NCI-H510A treated with DMSO at 0.1 percent for 48 hours (cell line): ENCODE data around the gene BTNL3.
"Not testable (repeated sequence)": the region's sequence is repeated elsewhere in the genome, so short reads cannot be mapped to it uniquely, and the experiment has no call there.

Source experiments
- DNase-seq: peaks from one replicate; lab custom pipeline; 2025; lab: John Stamatoyannopoulos, UW

The BTNL3 gene, protein sequence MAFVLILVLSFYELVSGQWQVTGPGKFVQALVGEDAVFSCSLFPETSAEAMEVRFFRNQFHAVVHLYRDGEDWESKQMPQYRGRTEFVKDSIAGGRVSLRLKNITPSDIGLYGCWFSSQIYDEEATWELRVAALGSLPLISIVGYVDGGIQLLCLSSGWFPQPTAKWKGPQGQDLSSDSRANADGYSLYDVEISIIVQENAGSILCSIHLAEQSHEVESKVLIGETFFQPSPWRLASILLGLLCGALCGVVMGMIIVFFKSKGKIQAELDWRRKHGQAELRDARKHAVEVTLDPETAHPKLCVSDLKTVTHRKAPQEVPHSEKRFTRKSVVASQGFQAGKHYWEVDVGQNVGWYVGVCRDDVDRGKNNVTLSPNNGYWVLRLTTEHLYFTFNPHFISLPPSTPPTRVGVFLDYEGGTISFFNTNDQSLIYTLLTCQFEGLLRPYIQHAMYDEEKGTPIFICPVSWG

DNA sequence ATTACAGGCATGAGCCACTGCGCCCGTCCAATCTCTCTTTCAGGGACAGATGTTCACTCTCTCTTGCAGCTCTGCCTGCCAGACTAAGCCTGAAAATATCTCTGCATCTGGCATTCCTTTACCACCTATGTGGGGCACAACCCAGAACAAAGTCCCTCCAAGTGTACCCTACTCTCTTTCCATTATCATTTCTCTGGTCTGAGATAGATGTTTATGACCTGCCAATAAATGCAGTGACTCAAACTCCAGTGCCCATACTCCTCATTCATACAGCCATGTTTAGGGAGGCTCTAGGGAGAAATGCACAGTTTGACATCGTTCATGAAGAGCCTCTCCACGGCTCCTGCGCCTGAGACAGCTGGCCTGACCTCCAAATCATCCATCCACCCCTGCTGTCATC is at the start of gene BTNL3:
Gene BTNL3 (plus strand): TSS at position 255 of the 400 bp plus-strand sequence. CDS start 183 bp downstream, outside the sequence.
- DNase-seq, result no peak

DNA sequence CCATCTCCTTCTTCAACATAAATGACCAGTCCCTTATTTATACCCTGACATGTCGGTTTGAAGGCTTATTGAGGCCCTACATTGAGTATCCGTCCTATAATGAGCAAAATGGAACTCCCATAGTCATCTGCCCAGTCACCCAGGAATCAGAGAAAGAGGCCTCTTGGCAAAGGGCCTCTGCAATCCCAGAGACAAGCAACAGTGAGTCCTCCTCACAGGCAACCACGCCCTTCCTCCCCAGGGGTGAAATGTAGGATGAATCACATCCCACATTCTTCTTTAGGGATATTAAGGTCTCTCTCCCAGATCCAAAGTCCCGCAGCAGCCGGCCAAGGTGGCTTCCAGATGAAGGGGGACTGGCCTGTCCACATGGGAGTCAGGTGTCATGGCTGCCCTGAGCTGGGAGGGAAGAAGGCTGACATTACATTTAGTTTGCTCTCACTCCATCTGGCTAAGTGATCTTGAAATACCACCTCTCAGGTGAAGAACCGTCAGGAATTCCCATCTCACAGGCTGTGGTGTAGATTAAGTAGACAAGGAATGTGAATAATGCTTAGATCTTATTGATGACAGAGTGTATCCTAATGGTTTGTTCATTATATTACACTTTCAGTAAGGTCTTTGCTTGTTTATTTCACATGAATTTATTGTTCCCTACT is 38.2 kb upstream of the BTNL3 start:
- no peak for DNase-seq

DNA sequence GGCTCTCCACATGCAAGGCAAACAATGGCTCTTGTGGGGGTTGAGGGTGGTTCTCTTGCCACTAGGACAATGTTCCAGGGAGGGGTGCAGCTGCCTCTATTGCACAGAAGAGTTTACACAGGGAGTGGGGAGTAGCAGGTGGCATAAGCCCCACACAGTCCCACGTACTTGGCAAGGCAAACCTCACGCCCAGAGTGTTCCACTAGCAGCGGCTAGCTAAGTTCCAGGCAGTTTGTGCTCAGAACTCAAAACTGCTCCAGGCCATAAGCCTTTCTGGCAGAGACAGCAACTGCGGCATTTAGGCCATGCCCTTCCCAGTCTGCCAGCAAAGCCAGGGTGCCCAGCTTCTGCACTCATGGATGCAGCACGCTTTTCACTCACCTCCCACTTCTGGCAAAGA is 29.0 kb upstream of the BTNL3 start:
- no peak for DNase-seq

DNA sequence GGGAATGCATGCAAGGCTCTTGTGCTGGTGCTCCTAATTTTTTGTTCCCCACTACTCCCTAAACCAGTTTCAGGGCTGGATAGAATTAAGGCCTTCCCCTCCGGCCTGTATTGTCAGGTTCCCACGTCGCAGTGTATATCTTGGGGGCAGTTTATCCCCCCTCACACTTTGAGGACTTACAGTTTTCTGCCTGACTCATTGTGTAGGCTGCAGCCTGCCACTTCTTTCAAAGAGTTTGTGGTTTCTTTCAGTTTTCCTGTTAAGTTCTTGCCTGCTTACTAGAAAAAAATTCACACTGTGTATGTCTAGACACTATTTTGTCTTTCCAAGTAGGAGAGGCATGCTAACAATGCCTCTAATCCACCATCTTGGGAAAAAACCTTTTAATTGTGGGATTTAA is 28.4 kb upstream of the BTNL3 start:
- no peak for DNase-seq

DNA sequence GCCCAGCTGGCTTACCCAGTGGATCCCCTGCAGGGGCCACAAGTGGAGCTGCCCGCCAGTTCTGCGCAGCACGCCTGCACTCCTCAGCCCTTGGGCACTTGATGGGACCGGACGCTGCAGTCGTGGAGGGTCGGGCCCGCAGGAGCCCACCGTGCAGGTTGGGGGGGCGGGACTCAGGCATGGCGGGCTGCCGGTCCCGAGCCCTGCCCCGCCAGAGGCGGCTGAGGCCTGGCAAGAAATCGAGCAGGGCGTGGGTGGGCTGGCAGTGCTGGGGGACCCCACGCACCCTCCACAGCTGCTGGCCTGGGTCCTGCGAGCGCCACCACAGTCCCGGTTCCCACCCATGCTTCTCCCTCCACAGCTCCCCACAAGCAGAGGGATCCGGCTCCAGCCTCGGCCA is 19.2 kb upstream of the BTNL3 start:
- no peak for DNase-seq

DNA sequence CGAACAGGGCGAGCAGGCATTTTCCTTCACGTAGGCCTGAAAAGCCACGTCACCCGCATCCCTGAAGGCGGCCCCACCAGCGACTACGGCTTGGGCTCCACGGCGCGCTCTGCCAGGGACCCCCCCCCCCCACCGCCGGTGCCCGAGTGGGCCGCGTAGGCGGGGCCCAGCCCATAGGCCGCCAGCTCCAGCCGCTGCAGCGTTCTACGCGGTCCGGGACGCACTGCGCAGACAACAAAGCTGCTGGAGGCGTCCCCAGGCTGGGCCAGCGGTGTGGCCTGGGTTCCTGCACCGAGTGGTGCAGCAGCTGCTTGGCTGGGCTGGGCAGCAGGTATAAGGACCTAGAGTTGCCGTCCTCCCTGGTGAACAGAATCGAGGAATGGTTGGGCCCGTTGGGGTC is 18.3 kb upstream of the BTNL3 start:
- no peak for DNase-seq

DNA sequence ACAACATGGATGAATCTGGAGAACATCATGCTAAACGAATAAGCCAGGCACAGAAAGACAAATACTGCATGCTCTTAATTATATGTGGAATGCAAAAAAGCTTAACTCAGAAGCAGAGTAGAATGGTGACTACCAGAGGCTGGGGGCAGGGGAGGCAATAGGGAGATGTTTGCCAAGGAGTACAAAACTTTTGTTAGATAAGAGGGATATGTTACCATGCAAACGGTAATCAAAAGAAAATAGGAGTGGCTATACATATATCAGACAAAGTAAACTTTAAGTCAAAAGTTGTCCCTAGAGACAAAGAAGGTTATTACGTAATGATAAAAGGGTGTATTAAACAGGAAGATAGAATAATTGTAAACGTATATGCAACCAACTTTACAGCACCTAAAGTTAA is 17.8 kb upstream of the BTNL3 start:
- no peak for DNase-seq

DNA sequence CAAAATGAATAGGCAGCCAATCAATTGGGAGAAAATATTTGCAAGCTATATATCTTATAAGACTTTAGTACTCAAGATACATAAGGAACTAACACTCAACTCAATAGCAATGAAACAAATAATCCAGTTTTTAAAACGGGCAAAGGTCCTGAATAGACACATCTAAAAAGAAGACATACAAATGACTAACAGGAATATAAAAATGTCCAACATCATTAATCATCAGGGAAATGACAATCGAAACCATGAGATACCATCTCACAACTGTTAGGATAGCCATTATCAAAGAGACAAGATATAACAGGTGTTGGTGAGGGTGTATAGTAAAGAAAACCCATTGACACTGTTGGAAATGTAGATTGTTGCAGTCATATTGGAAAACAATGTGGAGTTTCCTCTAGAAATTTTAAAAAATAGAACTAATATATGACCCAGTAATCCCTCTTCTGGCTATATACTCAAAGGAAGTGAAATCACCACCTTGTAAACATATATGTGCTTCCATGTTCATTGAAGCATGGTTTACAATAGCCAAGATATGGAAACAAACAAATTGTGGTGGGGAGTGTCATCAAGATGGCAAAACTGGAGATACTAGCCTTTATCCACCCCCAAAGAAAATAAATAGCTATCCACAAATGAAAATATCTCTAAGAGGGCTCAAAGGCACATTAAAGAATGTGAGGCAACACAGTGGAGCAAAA is 13.9 kb upstream of the BTNL3 start:
- DNase-seq, result no peak

DNA sequence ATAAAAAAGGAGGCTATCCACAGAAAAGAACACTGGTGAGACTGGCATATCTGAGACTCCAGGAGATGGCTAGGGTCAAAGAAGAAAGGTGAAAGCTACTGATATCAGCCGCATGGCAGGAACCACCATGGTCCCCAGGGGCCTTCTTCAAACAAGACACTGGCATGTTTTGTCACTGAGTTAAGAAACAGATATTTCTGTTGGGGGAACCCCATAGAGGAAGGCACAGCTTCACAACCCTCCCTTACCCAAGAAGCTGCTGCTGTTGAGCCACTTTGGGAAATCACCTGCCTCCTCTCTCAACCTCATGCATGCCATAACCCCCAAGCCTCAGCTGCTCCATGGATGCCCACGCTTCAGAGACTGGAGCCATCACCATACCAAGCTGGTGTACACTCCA is 13.3 kb upstream of the BTNL3 start:
- no peak for DNase-seq

DNA sequence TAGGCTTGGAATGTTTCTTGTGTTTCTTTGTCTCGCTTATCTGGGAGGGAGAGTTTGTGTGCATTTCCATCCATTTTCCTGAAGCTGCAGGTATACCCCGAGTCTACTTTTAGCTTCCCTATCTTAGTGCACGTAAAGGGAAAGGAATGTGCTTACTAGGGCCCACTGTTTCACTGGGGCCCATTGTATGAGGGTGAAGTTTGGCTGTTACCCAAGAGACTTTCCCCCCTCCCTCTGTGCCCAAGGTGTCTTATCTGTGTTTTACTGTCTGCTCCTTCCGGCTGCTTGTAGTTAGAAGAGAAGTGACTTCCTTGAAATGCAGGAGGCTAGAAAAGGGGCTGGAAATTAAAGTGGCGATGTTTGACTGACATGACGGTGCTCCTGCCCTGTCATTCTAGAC is 12.1 kb upstream of the BTNL3 start:
- no peak for DNase-seq

DNA sequence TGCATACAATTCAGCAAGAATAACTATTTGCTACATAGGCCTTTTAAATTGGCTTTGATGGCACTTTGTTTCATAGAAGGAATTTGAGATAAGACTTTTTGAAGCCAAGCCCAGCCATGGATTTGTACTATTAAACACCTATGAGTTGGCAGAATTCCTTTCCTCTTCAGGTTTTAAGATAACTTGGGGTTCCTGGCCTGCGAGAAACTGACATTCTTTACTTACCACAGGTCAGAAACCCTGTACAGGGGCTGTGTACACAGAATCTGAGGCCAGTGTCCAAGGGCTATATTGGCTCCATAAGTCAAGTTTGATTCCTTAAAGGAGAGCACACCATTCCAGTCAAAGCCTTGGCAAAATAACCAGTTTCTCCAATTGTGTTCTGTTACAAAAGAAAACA is 10.8 kb upstream of the BTNL3 start:
- DNase-seq, result no peak

DNA sequence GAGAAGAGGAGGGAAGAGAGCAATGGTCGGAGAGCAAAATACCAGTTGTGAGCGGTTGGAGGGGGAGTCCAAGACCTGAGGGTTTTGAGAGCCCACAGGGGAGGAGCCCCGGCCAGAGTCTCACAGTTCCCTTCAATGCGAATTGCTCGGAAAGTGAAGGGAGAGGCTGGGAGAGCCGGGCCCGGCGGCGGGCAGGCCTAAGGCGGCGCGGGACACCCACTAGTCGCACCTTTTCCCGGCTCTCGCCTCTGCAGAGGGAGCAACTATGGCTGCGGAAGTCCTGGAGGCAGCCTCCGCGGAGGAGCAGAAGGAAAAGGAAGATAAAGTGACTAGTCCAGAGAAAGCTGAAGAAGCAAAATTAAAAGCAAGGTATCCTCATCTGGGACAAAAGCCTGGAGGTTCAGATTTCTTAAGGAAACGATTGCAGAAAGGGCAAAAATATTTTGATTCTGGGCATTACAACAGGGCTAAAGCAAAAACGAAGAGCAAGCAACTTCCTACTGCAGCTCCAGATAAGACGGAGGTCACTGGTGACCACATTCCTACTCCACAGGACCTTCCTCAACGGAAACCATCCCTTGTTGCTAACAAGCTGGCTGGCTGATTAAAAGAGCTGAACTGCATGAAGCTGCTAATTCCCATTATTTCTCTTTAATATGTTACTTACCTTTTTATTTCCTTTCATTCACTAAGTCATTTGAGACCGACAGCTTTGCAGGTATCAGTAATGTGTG is 6.5 kb upstream of the BTNL3 start:
- no peak for DNase-seq

DNA sequence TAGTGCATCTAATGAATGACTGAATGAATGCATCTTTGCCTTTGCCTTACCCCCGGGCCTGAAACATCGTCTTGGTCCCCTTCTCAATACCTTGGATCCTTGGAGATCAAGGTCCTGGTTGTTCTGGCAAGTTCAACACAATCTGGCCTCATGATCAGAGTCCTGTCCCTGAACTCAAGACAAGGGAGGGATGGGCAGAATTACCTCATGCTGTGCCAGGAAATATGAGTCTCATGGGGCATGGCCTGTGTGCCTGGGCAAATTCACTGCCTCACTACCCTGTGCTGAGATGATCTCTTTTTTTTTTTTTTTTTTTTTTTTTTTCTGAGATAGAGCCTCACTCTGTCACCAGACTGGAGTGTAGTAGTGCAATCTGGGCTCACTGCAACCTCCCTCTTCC is 630 bp upstream of the BTNL3 start:
- no peak for DNase-seq

DNA sequence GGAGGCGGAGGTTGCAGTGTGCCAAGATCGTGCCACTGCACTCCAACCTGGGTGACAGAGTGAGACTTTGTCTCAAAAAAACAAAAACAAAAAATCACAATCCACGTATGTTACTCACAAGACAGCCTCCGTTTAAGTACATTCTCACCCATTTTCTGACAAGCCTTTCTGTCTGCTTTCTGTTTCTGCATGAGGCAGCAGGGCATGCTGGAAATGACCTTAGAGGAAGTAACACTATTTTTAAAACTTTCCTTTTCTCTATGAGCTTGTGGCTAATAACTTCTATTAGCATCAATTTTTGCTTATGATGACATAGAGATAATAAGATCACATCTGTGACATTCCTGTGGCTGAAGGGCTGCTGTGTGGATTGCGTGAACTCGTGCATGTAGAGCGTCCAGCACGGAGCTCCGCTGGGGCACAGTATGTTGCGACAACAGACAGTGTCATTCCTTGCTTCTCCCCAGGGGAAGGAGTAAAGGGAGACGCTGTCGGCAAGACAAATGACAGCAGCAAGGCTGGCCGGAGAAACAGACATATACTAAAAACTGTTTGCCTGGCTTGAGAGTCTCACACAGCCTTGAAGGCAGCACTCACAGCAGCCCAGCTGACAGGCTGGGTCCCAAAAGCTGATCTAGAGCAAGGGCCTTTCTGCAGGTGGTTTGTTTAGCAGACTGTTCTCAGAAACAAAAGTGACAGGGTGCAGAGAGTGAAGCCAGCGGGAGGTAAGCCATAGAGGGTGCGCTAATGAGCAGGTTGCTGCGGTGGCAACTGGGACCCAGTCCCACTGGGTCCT is 1.6 kb downstream of the BTNL3 start:
- DNase-seq, result no peak

DNA sequence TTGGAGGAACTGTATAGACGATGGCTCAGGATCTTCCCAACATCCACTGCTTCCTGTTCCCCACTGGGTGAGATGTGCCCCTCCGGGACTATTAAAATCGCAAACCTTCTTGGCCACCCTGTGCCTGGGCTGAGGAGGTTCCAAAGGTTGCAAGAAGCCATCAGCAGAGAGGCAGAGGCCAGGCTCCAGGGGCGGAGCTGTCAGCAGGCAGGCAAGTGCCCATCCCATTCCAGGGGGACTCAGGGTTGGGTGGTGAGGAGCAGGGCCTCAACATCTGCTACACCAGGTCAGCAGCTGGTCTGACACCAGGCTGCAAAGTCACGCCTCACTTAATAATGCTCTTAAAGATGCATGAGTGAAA is 2.2 kb downstream of the BTNL3 start:
- no peak for DNase-seq

DNA sequence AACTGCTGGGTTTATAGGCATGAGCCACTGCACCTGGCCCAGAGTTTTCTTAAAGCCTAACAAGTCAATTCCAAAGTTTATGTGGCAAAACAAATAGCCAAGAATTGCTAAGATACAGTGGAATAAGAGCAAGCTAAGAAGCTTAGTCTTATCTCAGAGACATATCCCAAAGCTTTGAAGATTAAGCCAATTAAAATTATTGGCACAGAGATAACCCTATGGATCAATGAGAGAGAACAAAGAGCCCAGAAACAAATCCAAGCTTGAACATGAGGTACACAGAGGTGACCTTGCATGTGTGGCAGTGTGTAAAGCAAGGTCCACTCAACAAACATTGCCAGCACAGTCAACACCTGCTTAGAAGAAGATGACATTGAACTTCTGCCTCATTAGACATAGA is 13.3 kb downstream of the BTNL3 start:
- no peak for DNase-seq

DNA sequence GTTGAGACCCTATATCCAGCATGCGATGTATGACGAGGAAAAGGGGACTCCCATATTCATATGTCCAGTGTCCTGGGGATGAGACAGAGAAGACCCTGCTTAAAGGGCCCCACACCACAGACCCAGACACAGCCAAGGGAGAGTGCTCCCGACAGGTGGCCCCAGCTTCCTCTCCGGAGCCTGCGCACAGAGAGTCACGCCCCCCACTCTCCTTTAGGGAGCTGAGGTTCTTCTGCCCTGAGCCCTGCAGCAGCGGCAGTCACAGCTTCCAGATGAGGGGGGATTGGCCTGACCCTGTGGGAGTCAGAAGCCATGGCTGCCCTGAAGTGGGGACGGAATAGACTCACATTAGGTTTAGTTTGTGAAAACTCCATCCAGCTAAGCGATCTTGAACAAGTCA is 17.1 kb downstream of the BTNL3 start:
- DNase-seq, result no peak

DNA sequence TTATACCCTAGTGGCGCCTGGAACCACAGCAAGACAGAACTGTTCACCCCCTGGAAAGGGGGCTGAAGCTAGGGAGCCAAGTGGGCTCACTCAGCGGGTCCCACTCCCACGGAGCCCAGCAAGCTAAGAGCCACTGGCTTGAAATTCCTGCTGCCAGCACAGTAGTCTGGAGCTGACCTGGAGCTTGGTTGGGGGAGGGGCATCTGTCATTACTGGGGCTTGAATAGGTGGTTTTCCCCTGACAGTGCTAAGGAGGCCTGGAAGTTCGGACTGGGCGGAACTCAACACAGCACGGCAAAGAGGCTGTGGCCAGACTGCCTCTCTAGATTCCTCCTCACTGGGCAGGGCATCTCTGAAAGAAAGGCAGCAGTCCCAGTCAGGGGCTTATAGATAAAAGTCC is 19.5 kb downstream of the BTNL3 start:
- no peak for DNase-seq

DNA sequence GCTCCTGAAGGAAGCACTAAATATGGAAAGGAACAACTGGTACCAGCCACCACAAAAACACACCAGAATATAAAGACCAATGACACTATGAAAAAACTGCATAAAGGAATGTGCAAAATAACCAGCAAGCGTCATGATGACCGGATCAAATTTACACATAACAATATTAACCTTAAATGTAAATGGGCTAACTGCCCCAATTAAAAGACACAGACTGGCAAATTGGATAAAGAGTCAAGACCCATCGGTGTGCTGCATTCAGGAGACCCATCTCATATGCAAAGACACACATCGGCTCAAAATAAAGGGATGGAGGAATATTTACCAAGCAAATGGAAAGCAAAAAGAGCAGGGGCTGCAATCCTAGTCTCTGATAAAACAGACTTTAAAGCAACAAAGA is 21.4 kb downstream of the BTNL3 start:
- not testable (repeated sequence) for DNase-seq

DNA sequence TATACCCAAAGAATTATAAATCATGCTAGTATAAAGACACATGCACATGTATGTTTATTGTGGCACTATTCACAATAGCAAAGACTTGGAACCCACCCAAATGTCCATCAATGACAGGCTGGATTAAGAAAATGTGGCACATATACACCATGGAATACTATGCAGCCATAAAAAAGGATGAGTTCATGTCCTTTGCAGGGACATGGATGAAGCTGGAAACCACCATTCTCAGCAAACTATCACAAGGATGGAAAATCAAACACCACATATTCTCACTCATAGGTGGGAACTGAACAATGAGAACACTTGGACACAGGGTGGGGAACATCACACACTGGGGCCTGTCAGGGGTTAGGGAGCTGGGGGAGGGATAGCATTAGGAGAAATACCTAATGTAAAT is 26.0 kb downstream of the BTNL3 start:
- not testable (repeated sequence) for DNase-seq

DNA sequence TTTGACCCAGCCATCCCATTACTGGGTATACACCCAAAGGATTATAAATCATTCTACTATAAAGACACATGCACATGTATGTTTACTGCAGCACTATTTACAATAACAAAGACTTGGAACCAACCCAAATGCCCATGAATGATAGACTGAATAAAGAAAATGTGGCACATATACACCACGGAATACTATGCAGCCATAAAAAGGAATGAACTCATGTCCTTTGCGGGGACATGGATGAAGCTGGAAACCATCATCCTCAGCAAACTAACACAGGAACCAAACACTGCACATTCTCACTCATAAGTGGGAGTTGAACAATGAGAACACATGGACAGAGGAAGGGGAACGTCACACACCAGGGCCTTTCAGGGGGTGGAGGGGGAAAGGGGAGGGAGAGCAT is 28.8 kb downstream of the BTNL3 start:
- not testable (repeated sequence) for DNase-seq

DNA sequence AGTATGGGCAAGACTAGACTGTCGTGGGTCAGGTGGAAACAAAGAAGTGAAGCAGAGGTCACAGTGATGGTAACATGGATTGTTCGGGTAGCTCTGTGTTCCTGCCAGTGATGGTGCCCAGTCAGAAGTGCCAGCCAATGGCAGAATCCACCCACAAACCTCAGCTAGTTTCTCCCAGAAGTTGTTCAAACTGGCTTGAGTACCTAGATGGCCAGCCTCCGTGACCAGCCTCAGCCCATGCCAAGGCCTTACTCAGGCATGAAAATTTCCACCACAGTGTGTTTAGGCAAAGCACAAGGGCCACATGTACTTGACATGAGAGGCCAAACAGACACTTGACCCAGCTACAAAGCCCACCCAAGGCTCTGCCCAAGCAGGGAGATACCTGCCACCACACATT is 32.0 kb downstream of the BTNL3 start:
- no peak for DNase-seq
